HG03159 (cell line): ENCODE data around the gene PRDM16.

Source experiments
- ATAC-seq: cut with Tn5 transposase; IDR thresholded peaks from one replicate; pipeline ENCODE4 v1.9.1; 2021; ENCODE audit warnings: mild to moderate bottlenecking, moderate library complexity; ENCODE audit not compliant: unreplicated experiment

PRDM16 gene

DNA sequence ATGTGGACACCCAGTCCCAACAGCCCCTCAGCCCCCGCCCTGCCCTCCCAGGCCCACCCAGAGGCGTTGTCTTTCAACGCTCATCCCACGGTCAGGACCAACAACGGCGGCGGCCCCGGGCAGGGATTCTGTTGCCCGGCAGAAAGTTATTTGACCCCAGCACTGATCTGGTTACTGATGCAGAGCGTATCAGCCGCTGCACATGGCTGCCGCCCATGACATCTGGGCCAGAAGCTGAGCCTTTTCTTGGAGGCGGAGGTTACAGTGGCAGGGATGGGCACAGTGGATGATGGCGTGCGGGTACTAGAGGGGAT lies 258.3 kb downstream of the PRDM16 start:
- no peak for ATAC-seq

DNA sequence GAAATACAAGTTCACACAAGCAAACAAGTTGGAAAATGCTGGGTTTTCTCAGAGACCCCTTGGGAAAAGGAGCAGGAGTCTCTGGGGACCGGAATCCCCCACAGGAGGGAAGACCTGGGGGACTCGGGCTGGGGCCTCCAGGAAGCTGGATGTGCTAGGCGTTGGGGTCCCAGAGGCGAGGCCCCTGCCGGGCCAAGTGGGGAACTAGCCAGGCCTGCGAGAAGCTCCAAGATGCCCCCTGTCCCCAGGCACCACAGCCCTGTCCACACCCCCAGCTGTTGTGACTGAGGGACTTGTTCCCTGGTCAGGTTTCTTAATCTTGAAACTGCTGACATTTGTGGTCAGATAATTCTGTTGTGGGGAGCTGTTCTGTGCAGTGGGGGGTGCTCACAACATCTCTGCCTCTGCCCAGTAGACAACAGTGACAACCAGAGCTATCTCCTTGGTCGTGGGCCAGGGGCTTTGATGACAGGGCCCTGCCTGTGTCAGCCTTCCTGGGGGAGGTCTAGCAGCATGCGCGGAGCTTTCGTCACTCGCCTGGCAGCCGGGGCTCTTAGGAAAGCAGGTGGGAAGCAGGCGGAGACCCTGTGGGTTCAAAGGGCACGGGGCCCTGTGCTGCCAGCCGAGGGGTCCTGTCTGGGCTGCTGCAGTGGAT lies 259.1 kb downstream of the PRDM16 start:
- ATAC-seq: no peak

DNA sequence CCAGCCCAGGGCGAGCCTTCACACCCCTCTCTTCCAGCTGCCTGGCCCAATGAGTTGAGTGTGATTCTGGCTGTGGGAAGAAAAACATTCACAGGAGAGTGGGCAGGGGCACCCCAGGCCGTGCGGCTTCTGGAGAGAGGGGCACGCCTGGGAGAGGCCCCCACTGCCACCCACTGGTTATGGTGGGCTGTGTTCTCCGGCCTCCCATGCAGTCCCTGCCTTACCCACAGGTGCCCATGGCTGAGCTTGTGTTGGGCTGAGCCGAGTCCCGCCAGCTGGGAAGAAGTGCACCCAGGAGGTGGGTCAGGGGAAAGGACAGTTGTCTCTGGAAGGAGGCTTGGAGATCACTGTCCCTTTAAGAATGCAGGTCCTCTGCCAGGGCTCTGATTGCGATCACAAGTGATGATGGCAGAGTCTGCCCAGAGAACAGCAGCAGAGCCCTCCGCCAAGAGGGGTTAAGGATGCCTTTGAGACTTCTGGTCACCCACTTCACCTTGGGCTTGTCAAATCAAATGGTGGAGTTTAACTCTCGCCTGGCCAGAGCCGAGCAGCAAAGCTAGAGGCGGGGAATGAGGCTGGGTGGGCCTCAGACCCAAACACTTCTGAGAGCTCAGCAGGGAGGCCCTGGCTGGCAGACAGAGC lies 260.8 kb downstream of the PRDM16 start:
- no peak for ATAC-seq

DNA sequence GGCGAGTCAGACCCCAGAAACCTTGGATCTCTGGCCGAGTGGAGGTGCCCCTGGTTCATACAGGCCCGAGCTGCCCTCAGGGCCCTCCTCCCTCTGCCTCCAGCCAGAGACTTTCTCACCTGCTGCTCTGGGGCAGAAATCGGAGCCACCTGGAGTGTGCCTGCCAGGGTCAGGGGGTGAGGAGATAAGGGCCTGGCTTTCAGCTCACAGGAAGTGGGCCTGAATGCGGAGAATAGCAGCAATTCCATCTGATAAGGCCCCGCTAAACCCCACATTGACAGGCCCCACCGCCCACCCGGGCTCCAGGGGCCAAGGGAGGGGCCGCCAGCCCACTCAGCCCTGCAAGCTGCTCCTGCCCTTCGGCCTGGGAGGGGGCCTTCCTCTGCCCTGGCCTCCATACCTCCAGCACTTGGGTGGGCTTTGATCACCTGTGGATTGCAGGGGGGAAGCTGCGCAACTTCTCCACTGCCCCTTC lies 261.8 kb downstream of the PRDM16 start:
- no peak for ATAC-seq

DNA sequence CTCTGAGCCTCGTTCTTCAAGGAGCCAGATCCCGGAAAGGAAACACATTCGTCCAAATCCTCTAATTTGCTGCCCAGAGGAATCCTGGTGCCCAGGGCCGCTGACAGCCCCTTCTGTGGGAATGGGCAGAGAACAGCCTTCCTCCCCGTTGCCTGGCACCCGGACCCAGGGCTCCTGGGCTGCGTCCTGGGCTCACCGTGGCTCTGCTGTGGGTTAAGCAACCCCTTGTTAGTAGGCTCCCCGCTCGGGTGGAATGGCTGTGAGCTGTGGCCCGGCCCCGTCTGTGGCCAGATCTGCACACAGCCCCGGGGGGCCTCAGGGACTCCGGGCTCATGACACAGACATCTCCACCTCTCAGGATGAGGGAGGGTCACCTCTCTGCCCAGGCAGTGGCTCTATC lies 262.6 kb downstream of the PRDM16 start:
- no peak for ATAC-seq

DNA sequence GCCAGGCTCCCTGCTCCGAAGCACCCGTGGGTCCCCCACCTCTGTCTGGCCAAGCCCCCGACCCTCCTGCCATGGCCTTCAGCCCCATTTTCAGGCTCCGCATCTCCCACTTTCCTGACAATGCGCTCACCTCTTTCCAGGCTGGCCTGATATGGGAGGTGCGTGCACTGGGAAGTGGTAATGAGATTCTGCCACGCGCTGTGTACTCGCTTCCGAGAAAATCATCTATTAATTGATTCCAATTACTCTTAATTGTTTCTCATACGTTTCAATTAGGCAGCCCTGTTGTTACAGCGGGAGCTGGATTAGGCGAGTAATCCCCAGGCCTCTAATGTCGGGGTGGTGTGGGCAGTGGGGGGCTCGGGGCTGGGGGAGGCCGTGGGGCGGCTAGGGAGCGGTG lies 263.0 kb downstream of the PRDM16 start:
- ATAC-seq: no peak

DNA sequence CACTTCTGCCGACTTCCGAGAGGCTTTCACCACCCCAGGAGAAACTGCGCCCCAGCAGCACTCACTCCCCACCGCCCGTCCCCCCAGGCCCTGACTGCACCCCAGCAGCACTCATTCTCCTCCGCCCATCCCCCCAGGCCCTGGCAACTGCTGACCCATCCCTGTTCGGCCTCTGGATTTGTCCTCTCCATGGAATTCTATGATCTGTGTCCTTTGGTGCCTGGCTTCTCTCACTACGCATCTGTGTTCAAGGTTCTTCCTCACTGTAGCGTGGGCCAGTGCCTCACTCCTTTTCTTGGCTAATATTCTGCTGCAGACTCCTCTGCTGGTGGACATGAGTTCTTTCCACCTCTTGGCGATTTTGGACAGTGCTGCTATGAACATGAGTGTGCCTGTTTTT lies 263.7 kb downstream of the PRDM16 start:
- ATAC-seq: no peak

DNA sequence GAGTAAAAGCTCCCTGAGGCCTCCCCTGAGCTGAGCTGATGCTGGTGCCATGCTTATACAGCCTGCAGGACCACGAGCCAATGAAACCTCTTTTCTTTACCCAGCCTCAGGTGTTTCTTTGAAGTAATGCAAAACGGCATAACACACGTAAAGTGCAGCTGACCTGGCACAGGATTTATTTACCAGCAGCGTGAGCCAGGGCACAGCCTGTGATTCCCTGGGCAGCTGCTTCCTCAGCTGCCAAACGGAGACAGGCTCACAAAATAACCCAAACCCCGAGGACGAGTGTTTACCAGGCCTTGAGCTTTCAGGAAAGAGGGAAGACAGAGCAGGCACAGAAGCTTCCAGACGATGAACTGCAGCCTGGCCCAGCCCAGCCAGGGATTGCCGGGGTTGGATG lies 264.9 kb downstream of the PRDM16 start:
- ATAC-seq: no peak

DNA sequence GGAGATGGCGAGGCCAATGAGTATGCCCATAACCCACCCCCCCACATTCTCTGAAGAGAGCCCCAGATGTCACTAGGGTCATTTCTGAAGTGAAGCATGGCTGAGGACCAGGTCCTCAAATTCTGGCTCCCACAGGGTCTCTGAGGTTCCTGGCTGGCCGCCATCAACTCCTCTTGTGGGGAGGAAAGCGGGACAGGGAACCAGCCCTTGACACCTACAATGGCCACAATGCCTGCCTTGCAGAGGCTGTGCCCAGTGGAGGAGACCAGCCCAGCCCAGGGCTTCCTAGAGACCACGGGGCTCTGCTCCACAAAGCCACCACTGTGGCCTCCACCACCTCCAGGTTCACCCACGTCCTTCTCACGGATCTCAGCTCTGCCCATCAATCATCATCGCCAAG lies 265.4 kb downstream of the PRDM16 start:
- ATAC-seq: no peak

DNA sequence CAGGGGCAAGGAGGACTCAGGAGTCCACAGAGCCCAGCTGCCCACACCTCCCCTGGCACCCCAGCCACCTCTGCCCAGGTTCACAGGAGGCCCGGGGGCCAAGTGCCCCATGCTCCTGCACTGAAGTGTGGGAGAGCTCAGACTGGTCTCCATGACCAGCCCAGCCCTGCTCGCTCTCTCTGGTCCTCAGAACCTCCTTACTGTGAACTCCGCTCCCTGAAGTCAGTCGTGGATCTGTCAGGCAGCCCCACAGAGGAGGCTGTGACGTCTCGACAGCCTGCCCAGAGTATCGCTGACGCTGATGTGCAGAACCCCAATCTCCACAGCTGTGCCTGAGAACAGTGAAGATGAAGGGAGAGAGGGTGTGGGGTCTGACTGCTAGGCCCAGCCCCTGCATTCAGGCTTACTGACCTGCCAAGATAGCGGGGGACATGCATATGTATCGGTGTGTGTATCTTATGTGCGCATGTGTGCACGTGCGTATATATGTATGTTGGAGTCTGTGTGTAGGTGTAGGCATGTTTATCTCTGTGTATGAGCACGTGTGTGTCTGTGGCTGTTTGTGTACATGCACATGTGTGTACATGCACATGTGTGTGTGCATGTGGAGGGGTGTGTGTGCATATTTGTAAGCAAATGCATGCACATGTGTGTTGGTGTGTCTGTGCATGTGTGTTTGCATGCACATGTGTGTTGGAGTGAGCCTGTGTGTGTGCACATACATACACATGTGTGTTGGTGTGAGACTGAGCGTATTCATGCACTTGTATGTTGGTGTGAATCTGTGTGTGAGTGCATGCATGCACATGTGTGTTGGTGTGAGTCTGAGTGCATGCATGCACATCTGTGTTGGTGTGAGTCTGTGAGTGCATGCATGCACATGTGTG lies 267.0 kb downstream of the PRDM16 start:
- ATAC-seq: no peak

DNA sequence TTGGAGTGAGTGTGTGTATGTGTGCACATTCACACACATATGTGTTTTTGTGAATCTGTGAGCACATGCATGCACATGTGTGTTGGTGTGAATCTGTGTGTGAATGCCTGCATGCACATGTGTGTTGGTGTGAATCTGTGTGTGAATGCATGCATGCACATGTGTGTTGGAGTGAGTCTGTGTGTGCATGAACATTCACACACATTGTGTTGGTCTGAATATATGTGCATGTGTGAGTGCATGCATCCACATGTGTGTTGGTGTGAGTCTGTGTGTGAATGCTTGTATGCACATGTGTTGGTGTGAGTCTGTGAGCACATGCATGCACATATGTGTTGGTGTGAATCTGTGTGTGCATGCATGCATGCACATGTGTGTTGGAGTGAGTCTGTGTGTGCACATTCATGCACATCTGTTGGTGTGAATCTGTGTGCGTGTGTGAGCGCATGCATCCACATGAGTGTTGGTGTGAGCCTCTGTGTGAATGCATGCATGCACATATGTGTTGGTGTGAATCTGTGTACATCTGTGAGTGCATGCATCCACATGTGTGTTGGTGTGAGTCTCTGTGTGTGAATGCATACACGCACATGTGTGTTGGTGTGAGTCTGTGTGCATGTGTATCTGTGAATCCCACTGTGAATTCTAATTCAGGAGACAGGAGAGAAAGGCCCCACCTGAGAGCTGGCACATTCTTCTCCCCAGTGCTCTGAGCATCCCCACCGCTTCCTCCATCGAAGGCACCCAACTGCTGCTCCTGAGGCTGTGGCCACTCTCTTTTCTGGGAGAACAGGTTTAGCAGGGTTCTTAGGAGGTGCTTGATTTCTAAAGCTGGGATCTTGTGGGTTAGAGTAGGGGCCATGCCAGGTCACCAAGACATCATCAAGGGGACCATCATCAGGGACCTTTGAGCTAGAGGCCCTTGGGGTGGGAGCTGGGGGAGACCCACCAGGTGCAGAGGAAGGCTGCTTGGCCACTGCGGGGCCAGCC lies 267.9 kb downstream of the PRDM16 start:
- ATAC-seq: no peak

DNA sequence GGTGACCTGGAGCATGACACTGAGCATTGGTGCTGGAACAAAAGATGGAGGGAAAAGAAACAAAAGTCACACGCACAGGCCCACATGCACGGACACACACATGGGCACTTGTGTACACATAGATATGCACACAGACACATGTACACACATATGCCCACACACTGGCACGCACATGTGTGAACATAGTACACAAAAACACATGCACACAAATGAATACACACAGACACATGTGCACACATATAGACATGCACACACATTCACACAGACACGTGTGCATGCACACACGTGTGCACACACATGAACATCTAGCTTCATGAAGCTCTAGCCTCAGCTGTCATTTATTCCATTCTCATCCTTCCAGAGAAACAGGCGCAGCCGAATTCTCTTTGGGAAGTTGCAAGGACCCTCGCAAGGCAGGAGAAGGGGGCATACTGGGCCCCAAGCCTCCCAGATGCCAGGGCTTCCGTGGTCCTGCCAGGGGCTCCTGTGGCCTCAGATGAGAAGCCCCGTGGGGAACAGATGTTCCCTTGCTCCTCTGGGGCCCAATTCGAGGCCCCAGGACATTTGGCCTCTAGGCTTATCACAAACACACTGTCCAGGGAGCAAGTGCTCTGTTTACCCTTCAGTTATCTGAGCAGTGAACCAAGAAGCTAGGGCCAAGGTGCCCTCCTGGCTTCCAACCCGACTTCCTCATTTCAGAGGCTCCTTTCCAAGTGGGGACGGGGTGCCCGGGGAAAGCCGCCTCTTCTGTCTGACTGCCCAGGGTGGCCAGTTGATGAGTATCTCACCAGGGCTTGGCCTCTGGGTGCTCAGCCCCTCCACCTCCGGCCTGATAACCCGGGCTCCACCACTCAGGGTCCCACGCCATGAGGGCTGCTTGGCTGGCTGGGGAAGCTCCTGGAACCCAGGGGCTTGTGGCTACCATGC lies 269.1 kb downstream of the PRDM16 start:
- ATAC-seq: no peak

DNA sequence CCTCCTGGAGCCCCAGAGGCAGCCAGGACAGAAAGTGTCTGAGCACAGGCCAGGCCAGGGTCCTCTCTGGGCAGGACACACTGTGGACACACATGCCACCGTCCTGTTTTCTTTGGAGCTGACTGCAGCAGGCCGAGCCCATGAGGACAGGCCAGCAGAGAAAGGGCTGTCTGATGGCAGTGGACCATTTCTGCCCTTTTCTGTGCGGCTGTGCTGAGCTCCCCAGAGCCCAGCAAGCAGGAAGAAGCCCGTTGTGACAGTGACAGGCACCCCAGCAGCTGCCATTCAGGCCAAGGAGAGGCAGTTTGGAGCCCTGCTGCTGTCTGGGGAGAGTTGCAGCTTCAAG lies 269.7 kb downstream of the PRDM16 start:
- ATAC-seq: no peak

DNA sequence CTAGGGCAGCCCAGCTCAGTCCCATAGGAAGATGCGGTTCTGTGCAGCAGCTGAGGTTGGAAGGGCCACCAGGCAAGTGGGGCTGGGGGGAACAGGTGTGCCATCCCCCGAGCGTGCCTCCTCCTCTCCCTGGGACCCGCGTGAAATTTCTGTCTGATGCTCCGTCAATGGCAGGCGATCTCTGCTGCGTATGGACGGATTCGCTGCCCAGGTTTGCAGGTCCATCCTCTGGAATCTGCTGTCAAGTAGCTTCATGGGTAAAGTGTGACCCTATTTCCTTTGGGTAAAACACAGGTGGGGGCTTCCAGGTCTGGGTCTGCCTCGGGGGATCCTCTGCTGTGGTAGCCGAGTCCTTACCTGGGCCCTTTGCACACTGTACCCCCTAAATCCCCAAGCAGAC lies 270.9 kb downstream of the PRDM16 start:
- no peak for ATAC-seq

DNA sequence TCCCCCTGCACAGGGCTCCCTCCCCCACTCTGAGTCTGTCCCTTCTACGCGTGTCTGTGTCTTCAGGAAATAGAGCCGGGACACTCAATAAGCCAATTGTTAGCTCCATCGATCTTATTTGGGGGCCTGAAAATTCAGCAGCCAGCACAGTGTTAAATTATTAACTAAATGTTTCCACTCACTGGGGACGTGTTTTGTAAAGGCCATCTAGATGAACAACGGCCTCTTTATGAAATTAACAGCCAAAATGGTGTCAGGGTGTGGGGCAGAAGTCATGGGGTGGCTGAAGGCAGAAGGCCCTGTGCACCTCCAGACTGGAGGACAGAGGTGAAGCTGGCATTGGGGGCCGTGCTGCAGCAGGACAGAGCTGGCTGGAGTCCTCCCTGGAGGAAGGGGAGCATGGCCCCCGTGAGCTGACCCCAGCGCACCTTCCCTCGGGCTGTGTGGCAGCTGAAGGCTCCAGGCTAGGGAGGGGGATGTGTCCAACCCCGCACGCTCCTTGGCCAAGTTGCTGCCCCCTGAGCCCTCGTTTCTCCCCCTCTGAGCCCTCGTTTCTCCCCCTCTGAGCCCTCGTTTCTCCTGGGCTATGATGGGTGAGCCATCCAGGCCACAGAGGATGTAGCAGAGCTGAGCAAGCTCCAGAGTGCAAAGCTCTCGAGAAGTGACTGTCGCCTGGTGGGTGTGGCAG lies 271.7 kb downstream of the PRDM16 start:
- no peak for ATAC-seq

DNA sequence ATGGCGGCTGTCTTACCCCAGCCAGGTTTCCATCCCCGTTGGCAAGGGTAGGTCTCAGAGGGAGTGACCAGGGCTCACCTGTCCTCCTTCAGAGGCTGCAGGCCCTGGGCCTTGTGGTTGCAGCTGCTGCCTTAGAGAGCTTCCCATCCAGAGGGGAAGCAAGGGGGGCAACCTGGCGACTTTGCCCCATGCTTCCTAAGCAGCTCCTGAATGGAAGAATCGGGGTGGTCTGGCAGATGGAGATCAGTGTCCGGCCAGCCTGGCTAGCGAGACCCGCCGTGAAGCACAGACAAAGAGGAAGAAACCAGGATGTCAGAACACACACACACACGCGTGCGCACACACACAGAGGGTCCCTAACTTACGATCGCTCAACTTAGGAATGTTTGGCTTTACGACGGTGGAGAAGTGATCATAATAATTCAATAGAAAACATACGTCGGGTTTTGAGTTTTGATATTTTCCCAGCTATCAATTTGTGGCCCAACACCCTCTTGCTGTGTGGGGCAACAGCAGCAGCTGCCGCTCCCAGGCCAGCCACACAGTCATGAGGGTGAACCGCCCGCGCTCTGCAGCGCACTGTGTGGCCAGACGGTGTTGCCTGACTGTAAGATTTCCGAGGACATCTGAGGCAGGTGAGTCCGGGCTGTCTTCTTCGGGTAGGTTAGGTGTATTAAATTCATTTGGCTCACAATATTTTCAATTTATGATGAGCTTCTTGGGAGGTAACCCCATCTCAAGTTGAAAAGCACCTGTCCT lies 272.4 kb downstream of the PRDM16 start:
- no peak for ATAC-seq

DNA sequence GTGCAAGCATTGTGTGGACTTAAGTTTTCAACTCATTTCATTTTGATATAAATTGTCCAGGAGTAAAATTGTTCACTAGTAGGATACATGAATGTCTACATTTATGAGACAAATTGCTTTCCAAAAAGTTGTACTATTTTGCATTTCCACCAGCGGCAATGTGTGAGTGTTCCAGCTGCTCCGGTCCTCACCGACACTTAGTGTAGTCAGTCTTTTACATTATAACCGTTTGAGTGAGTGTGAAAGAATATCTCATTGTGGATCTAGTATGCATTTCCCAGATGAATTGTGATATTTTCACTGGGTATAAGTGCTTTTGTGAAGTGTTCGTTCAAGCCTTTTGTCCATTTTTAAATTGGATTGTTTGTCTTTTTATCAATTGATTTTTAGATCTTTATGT lies 274.0 kb downstream of the PRDM16 start:
- ATAC-seq: no peak

DNA sequence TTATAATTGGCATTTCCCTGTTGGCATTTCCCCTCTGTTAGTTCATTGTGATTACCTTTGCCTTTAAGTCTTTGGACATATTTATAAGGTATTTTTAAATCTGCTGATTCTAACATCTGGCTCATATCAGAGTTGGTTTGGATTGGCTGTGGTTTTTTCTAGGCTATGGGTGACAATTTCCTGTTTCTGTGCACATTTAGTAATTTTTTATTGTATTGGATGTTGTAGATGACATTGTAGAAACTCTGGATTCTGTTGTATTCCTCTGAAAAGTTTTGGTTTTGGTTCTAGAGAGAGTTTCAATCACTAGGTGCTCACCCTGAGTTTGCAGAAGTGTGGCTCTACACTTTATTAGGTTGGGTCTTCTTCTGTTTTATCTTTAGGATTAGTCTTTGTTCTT lies 275.4 kb downstream of the PRDM16 start:
- no peak for ATAC-seq

DNA sequence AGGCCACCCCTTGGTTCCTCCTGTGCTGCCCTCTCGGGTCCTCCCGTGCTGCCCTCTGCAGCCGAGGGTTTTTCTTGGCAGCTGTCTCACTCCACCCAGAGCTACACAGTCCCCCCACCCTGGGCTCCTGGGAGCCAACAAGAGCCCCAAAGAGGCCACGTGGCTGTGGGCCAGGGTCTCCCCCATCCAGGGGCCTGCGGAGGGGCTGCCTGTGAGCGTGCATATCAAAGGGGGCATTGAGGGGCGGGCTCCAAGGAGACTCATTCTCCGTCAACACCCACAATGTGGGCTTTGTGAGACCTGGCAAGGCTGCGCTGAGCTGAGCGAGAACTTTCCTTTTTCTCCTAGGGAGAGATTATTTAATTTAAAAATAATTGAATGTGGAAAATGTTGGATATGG lies 276.8 kb downstream of the PRDM16 start:
- ATAC-seq: no peak
